NCI-H1436 treated with DMSO at 0.1 percent for 48 hours (cell line): Measurements from ENCODE around the gene ZDHHC14.
"Not testable (repeated sequence)": the region's sequence is repeated elsewhere in the genome, so short reads cannot be mapped to it uniquely, and the experiment has no call there.

Experiments
- DNase-seq: peaks from one replicate; lab custom pipeline; 2025; lab: John Stamatoyannopoulos, UW

Gene ZDHHC14

GRCh38 chr6:157717340-157717748 lies 336.4 kb downstream of the ZDHHC14 start:
- DNase-seq = no peak

DNA sequence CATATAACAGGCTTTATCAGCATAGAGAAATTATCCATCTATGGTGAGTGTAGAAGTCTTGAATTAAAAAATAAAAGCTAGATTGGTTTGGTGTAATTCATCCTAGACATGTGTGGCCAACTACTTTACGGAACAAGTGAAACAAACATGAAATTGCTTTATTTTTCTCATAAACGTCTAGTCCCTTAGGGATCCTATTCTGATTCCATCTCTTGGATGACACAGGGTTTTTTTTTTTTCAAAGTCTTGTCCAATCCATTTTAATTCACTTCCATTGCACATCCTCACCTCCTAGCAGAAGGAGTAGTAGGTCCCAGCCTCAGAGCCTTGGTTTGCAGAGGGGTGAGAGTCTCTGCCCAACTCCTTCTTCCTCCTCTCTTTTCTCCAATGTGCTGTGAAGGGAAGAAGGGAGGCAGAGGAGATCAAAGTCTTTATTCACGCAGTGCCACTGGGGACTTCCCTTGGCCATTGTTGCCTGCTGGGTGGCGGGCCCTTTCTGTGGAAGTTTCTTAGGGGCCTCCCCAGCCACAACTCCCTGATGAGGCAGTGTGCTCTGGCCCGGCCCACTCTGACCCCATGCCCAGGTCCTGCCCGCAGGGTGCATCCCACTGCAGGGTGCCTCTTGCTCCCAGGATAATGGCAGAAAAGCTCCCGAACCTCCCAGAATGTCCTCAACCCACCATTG lies 337.7 kb downstream of the ZDHHC14 start:
- DNase-seq = no peak

- DNase-seq = not testable (repeated sequence)
Measured at GRCh38 chr6:157720964-157721363, 340.0 kb downstream of the ZDHHC14 start.

DNA sequence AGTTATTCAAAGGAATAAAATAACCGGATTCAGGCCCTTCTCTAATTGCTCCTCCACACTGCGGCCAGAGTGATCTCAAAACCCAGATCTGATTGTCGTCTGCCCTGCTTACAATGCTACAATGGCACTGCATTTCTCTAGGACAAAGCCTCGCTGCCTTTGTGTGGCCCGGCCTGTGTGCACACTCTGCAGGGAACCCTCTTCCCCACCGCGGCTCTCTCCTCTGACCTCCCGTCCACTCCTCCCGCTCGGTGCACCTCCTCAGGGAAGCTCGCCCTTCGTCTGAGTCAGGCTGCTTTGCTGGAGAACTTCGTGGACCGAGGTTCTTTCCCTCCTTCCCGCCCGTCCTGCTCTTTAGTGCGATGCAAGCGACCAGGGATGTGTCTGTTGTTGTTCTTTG lies 340.4 kb downstream of the ZDHHC14 start:
- no peak for DNase-seq

GRCh38 chr6:157721830-157722229 lies 340.8 kb downstream of the ZDHHC14 start:
- no peak for DNase-seq

DNA sequence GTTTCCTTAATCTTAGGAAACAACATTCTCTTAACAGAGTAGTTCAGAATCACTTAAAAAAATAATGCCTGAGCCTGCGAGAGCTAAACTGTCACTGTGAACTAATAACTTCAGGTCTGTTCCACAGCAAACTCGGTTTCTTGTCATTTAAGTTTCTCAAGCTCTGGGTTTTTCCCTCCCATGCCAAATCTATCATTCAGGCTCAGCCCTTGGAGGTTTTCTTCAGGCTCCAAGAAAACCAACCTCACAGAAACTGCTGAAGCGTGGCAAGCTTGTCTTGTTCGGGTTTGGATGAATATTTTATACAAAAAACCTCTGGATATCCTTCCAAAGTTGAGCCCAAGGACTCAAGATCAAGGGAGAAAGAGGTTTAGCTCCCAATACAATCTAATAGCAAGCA lies 342.4 kb downstream of the ZDHHC14 start:
- no peak for DNase-seq

DNA sequence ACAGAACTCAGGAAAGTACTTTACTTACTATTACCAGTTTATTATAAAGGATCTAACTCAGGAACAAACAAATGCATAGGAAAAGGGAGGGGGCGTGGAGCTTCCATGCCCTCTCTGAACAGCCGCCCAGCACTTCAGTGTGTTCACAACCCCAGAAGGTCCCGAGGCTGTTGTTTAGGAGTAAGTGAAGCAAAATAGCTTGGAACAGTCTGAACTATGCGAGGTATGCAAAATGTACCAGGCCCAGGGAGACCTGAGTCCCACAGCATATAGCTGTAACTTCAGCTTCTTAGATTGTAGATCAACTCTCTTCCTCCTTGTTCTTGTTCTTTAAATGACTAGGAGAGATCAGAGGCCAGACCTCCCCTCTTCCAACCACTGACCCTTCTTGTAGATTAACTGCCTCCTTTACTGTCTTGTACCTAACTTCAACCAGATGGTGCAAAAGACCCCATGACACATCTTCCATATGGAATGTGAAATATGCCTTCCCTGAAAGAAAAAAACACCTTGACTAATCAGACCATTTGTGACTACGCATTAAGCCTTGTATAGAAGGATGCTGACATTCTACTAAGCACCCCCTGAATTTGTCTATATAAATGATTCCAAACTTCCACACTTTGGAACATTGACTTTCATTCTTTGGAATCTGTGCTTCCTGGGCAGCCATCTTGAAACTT lies 343.3 kb downstream of the ZDHHC14 start:
- DNase-seq = no peak

DNA sequence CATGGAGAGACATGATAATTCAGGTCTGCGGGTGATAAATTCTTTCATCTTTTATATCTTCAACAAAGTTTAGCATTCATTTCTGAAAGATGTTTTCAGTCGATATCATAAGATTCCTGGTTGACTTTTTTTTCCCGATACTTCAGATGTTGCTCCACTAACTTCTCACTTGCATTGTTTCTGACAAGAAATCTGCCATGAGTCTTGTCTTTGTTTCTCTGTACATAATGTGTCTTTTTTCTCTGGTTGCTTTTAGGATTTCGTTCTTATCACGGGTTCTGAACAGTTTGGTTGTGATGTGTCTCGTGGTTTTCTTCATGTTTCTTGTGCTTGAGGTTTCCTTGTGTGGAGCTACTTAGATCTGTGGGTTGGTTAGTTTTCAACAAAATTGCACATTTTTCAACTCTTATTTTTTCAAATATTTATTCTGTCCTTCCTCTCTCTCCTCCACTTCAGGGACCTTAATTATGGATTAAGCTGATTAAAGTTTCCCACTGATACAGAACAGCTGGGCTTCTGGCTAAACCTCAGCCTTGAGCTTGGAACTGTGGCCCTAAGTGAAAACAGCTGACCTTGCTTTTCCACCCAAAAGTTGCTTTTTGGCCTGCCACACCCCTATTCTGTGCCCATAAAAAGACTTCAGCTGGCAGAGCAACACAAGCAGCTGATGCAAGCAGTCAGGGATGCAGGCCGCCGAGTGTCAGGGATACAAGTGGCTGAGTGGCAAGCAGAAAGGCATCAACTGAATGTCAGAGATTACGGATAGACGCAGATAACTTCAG lies 344.2 kb downstream of the ZDHHC14 start:
- no peak for DNase-seq

GRCh38 chr6:157725836-157726235 lies 344.8 kb downstream of the ZDHHC14 start:
- DNase-seq = no peak

- no peak for DNase-seq
Measured at GRCh38 chr6:157726892-157727628, 346.1 kb downstream of the ZDHHC14 start.
